ENCODE measurements around the gene RAMP1.

RAMP1 gene

DNA sequence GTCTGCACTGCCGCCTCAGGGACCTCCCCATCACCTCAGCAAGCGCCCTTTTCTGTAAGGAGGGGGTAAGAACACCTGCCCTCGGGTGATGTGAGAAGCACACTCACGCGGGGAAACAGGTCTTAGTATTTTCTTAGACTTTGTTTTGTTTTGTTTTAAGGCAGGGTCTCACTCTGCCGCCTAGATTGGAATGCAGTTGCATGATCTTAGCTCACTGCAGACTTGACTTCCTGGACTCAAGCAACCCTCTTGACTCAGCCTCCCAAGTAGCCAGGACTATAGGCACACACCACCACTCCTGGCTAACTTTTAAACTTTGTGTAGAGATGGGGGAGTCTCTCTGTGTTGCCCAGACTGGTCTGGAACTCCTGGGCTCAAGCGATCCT lies 37.1 kb downstream of the RAMP1 start:
- no peak for DNase-seq

DNA sequence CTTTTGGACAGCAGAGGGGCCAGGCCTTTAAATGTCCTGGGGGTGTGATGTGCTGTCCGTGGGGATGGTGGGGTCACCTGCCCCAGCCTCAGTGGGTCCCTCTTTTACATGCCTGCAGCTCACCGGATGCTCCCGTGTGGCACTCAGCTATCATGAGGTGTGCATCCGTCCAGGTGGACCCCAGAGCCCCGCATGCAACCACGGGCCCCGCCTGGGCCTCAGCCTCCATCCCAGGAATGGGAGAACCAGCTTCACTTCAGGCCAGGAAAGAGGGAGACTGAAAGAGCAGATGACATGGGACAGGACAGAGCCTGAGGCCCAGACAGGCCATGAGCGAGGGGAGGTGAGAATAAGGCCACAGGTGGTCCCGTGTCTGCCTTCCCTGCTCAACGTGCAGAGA lies 37.5 kb downstream of the RAMP1 start:
- DNase-seq: no peak

DNA sequence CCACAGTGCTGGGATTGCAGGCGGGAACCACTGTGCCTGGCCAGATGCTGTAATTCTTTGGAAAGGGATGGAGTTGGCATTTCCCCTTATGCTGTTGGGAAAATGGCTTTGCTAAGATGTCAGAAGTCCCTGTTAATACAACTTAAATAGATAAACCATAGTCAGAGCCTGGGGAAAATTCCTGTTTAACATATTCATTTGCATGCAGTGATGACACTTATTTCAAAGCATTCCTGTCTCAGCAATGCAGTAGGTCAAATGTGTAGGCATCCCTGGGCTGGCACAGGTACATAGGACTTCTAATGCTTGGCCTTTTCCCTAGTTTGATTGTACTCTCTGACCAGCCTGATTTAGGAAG lies 38.6 kb downstream of the RAMP1 start:
- DNase-seq: no peak

DNA sequence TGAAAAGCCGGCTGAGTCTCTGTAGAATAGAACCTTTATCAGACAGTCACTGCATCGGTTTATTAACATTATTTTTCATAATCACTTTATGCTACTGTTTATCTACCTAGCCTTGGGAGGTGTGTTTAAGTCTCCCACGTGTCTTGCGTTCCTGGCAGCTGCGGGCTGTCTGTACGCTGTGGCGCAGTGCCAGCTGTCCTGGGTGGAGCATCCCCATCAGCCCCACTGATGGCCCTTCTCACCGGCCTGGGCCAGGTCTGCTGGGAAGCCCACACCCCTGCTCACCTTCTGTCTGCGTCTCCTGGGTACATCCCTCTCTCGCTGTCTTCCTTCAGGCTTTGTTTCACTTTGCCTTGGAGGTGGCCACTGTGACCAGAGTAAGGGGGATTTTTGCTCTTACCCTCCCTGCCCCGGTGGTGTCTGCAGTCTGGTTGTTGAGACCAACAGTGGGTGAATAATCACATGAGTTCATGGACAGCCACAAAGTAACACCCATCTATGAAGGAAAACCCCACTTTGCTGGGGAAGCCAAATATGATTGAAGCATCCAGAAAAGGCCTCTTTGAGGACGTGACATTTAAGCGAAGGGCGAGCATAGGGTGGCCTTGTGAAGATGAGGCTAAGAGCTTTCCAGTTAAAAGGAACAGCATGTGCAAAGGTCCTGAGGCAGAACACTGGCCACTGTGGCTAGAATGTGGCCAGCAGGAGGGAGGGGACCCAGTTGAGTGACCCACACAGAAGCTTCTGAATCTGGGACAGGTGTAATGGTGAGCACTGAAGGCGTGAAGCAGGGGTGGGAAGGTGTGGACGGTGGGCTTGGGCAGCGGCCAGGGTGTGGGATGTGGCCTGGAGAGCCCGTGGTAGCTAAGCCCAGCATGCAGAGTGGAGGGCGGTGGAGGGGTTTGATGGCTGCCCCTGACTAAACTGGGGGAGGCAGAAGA lies 41.7 kb downstream of the RAMP1 start:
- DNase-seq: no peak

DNA sequence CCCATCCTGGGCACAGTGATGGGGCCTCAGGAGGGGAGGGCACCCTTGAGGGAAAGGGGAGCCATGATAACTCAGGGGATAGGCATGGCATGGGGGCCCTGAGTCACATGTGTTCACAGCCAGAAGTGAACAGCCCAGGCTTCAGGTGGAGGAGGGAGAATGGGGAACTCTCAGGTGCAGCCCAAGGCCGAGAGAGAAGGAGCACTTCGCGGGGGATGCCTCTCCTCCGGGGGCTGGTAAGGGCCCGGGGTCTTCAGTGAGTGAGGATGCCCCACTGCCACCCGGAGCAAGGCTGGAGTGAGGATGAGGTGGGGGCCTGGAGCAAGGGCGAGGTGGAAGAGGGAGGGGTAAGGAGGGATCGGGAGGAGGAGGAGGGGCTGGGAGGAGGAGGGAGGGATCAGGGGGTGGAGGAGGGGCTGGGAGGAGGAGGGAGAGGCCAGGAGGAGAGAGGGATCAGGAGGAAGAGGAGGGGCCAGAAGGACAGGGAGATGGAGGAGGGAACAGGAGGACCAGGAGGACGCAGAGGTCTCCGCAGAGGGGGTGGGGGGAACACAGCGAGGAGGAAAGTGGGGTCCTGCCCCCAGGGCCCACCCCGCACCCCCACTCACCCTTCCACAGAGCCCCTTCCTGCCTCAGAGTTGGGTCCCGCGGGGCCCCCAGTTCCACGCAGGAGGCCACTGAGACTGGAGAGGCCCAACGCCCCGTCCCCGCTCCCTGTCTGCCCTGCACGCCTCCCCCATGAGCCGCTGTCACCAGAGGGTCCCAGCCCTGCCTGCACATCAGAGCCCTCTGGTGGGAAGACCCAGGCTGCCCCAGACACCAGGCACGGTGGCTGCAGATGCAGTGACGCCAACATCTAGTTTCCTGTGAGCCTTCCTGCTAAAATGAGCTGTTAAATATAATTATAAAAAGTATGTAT lies 42.8 kb downstream of the RAMP1 start:
- DNase-seq: peak in 1 of 2 donors; percentile 26

DNA sequence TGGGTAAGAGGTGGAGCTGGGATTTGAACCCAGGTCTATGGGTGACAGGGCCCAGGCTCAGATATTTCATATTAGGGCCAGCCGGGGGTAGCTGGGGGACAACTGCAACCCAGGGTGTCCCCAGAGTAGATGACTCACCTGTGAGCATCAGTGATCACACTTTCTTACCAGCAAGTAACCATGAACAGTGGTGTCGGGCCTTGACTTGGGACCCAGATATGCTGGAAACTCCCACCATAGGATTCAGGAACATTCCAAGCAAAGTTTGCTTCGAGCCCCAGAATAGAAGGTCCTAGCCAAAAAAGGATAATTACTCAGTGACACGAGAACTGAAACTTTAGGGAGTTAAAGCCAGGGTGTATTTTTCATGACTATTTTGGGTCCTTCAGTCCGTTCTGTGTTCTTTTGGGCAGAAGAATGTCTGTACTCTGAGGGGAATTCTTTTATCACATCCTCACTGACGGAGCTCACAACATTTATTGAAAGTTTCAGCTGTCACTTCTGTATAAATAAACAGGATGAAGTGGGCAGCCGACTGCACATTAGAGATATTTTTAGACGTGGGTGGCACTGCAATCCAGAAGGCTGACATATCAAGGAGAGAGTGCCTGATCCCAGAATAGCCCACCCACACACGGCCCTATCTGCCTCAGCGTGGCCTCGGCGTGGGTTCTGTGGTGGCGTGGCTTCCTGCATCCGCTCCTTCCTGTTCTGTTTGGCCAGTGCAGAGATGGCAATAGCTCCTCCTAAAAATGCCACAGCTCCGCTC lies 45.6 kb downstream of the RAMP1 start:
- no peak for DNase-seq

DNA sequence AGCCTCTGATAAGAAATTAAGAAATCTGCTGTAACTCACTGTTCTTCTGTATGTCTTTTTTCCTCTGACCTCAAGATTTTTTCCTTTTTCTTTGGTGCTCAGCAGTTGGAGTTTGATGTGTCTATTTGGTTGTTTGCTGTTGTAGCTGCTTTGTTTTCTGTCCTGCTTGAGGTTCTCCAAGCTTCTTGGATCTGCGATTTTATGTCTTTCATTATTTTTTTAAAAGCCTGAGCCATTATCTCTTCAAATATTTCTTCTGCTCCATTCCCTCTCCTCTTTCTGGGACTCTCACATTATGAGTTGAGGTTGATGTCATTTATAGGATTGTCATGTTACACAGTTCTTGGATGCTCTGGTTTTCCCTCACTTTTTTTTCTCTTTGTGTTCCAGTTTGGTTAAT lies 47.7 kb downstream of the RAMP1 start:
- DNase-seq: no peak

DNA sequence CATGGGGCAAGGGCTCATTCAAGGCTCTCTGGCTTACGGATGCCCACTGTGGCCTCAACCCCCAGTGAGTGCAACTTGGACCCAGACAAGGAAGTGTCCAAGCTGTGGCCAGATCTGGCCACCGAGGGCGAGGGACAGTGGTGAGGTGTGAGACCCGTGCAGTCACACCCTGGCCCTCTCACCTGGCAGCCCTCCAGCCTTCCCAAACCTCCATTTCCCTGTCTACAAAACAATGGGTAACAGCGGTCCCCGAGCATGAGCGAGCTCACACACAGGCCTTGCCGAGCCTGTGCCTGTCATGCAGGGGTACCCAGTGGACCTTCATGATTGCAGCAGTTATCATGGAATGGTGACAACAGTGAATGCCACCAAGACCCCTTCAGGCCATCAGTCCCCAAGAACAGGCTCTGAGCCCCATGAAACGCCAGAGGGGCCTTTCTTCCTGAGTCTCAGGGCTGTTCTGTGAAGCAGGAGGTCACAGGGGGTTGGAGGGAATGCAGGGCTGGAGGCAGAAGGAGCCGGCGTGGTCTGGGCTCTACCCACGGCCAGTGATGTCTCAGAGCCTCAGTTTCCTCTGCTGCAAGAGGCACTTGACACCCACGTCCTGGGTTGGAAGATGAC lies 49.8 kb downstream of the RAMP1 start:
- no peak for DNase-seq

DNA sequence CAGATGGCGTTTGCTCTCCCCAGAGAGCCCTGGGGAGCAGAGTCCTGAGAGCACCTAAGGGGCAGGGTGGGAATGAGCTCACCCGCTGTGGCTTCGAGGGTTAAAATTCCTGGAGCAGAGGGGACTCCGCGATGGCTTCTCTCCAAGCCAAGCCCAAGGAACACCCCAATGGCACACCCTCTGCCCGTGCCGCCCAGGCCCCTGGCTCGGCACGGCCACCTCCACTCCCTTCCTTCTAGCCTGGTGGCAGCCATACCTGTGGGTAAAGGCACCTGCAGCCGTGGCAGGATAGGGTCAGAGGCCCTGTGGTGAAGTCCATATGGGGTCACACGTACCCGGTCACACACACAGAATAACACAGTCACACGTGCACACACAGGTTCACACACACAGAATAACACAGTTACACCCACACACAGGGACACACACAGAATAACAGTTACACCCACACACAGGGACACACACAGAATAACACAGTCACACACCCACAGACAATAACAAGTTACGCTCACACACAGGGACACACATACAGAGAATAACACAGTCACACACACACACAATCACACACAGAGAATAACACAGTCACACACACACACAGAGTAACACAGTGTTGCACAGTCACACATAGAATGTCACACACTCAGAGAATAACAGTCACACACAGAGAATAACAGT lies 50.5 kb downstream of the RAMP1 start:
- no peak for DNase-seq

DNA sequence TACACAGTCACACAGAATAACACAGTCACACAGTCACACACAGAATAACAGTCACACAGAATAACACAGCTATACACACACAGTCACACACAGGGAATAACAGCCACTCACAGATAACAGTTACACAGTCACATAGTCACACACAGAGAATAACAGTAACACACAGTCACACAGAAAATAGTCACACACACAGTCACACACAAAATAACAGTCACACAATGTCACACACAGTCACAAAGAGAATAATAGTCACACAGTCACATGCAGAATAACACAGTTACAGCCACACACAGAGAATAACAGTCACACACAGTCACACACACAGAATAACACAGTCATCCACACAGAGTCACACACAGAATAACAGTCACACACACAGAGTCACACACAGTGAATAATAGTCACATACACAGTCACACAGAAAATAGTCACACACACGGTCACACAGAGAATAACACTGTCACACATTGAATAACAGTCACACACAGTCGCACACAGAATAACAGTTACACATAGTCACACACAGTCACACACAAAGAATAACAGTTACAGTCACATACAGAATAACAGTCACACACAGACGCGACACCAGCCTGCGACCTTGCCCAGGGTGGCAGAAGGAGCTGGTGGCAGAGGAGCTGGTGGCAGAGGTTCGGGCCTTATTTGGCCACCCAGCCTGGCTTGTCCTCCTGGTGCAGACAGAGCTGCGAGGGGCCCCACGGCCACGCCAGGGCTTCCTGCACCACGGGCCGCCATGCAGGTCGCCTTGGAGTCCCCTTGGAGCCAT lies 51.3 kb downstream of the RAMP1 start:
- no peak for DNase-seq

DNA sequence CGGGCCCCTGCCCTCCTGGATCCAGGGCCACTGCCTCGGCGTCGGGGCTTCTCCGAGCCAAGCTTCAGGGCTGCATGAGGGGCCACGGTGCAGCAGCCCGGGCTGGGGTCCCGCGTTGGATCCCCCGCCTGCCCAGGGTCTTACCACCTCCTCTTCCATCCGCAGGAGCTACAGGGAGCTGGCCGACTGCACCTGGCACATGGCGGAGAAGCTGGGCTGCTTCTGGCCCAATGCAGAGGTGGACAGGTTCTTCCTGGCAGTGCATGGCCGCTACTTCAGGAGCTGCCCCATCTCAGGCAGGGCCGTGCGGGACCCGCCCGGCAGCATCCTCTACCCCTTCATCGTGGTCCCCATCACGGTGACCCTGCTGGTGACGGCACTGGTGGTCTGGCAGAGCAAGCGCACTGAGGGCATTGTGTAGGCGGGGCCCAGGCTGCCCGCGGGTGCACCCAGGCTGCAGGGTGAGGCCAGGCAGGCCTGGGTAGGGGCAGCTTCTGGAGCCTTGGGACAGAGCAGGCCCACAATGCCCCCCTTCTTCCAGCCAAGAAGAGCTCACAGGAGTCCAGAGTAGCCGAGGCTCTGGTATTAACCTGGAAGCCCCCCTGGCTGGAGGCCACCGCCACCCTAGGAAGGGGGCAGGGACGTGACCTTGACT lies 52.1 kb downstream of the RAMP1 start:
- DNase-seq: no peak

DNA sequence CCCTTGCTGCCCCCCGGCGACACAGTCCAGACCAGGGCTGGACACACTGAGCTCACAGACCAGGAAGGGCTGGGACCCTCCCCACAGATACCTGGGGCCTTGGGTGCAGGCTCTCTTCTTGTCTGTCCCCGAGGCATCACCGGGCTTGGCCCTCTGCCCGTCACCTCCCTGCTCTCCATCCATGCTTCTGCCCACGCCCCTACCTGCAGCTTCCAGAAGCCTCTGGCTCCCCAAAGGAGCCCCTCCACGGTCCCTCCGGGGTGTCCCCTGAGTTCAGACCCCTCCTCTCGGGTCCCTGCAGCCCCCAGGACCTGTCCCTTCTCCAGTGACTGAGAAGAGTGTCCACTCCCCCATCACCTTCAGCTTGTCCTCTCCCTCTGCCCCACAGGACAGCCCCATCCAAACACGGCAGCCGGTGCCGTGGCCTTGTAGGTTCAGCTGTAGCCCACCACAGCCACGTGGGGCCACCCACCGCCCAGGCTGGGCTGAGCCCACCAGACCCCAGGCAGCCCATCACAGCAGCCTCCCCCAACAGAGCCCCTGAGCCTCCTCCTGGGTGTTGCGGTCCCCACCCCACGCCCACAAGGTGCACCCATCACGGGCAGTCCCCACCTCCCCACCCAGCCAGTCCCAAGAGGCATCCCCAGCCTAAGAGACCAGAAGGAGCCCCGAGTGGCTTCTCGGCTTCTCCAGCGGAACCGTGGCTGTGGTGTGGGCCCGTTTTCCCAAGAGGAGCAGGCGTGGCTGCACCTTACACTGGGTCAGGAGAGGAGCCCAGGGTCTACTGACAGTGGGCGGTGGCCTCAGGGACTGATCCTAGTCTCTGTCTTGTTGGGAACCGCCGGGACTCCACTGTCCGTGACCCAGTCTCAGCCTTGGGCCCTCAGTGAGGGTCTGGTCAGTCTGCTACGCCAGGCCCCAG lies 53.1 kb downstream of the RAMP1 start:
- no peak for DNase-seq

DNA sequence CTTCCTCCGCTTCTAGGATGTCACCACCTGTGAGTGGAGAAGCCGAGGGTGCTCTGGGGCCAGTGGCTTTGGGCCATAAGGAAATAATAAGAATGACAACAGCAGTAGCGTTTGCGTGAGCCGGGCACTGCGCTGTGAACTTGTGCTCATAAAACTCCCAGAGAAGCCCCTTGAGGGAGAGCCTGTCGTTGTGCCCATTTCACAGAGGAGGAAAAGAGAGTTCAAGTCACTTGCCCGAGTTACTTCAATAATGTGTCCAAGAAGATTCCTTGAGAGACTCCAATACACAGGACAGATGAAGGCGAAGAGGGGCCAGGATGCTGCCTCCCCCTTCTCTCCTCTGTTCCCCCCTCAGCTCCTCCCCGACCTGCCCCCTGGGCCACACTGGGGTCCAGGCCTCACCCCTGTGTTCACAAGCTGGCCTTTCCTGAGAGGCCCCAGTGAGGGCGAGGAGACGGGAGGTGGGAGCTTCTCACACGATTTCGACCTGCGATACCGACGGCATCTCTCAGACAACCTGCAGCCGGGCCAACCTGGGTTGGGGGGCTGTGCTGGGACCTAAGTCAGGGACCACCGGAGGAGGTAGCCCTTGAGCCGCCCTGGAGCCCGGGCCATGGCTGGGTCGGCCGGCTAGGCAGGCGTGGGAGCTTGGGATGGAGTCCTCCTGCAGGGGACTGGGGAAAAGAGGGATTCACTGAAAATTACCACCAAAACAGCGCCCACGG lies 53.9 kb downstream of the RAMP1 start:
- no peak for DNase-seq

DNA sequence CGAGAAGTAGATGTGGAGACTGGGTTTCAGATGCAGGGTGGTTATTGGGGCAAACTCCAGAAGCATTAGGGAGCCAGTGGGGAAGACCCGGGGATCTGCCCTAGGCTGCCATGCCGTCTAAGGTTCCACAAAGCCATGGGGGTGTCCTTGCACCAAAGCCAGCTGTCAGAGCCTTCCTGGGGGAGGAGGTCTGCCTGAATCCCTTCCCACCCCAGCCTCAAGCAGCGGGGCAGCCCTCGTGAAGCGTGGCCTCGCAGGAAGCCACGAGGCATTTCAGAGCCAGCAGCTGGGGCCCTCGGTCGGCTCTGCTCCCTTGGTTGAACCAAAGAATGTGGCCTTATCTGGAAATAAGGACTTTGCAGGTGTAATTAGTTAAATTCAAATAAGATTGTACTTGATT lies 56.2 kb downstream of the RAMP1 start:
- DNase-seq: no peak

DNA sequence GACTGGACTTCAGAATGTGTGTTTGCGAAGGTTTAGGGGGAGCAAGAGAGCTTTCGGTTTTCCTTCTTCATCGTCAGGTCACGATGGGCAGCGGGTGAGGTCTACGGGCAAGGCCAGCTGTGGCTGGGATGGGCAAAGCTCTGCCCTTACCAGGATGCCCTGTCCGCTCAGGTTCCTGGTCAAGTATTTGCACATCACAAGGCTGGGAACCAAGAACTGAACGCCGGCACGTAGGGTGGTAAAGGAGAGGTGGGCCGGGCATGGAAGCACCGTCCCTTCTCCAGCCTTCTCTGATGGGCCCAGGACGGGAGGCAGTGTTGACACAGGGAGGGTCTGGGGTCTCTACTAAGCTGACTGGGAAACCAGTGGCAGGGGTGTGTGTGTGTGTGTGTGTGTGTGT lies 56.9 kb downstream of the RAMP1 start:
- no peak for DNase-seq

DNA sequence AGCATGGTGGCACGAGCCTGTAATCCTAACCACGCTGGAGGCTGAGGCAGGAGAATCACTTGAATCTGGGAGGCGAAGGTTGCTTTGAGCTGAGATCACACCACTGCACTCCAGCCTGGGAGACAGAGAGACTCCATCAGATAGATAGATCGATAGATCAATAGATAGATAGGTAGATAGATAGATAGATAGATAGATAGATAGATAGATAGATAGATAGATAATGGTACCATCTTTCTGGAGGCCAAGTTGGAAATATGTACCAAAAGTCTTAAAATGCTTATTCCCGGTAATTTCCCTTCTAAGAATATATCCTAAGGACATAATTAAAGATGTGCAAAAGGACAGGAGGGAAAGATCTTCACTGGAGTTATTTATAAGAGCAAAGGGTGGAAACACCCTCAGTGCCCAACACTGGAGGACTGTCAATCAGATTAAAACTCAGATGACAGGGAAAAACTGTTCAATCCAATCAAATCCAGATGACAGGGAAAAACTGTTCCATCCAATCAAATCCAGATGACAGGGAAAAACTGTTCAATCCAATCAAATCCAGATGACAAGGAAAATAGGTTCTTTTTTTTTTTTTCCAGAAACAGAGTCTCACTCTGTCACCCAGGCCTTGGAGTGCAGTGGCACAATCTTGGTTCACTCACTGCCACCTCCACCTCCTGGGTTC lies 58.4 kb downstream of the RAMP1 start:
- no peak for DNase-seq

DNA sequence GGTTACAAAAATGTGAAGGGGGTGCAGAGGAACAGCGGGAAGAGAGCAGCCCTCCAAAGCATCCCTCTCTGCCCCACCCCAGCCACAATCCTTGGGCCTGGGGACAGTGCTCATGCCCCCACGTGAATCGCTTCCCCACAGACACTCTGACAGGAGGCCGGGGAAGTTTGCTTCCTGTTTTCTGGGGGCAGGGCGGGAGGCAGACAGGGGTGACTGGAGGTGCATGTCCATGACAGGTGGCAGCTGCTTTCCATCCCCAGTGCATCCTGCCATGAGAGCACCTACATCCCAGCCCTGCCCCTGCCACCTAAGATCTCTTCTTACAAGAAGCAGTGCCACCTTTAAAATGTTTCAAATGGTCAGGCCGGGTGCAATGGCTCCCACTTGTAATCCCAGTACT lies 60.2 kb downstream of the RAMP1 start:
- DNase-seq: no peak

DNA sequence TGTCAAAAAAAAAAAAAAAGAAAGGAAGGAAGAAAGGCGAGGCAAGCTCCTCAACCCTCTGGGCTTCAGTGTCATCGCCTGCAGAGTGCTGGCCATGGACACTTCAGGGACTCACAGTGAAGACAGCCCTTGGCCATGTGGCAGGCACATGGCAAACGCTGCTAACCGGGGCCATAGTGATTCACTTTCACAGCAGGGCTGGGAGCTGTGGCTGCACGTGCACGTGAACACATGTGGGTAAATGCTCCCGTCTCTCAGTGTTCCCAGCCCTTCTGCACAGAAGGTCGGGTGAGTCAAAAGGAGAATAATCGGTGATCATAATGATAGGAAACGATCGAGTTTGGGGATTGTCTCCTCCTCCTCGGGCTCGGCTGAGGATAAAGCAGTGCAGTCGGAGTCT lies 61.2 kb downstream of the RAMP1 start:
- DNase-seq: no peak

All from activated CD4-positive, alpha-beta T cell treated with anti-CD3 and anti-CD28 coated beads for 4 hours (primary cell).